Breast epithelium (tissue), 4 donors: ENCODE measurements around the gene KLHDC4. TPM values are rescaled to one million over a fixed set of nuclear protein-coding genes. Genes with fewer than 3 reads are reported as not detected.

ENCODE experiments used
- DNase-seq, 2 donors: peaks; one replicate each; pipeline ENCODE4 v3.0.0-alpha.2; 2019; ENCODE audit warnings: low spot score in 2 of 2
- H3K27ac ChIP-seq, 2 donors: fragments of 200-600 bp; sonication (generic) in 1 of 2; one replicate each; pipeline ENCODE4 v1.5.1; 2016 to 2019; ENCODE audit warnings: mild to moderate bottlenecking in 1 of 2
- H3K27me3 ChIP-seq, 2 donors: fragments of 200-600 bp; sonication (generic) in 1 of 2; one replicate each; pipeline versions ENCODE4 v1.5.1 to v1.6.0; 2017 to 2019; ENCODE audit warnings: control low read depth in 1 of 2, mild to moderate bottlenecking in 1 of 2
- H3K36me3 ChIP-seq: fragments of 200-600 bp; one replicate; pipeline ENCODE4 v1.5.1; 2019
- H3K4me1 ChIP-seq, 2 donors: fragments of 200-600 bp; sonication (generic); one replicate each; pipeline ENCODE4 v1.5.1; 2016 to 2019; ENCODE audit warnings: control low read depth in 1 of 2
- H3K4me3 ChIP-seq, 3 donors: fragments of 200-600 bp; sonication (generic); 1 replicate in 2 of 3; 2 replicates in 1 of 3; pipeline ENCODE4 v1.5.1; 2016 to 2019; ENCODE audit warnings: mild to moderate bottlenecking in 3 of 3, moderate library complexity in 2 of 3
- H3K9me3 ChIP-seq, 2 donors: fragments of 200-600 bp; sonication (generic) in 1 of 2; one replicate each; pipeline ENCODE4 v1.5.1; 2016 to 2019; ENCODE audit warnings: control low read depth in 1 of 2
- POLR2A ChIP-seq: fragments of 450-650 bp; IDR thresholded peaks from one replicate; pipeline ENCODE4 v1.6.1; 2016; ENCODE audit warnings: antibody characterized with exemption, mild to moderate bottlenecking, moderate library complexity
- POLR2AphosphoS5 ChIP-seq, 3 donors: sonication (generic); formaldehyde crosslinking; IDR thresholded peaks; one replicate each; pipeline ENCODE4 v1.6.1; 2017; ENCODE audit warnings: antibody characterized with exemption in 3 of 3
- intact Hi-C: fragments of 100-400 bp; cut with DNase I; formaldehyde crosslinking; loops from one replicate; pipeline ENCODE4 v1.15.1; 2023; ENCODE audit warnings: low total_unique reads
- total RNA-seq, 3 donors: library from RNA; depleted of rRNA; stranded (reverse); fragments of >200 nt; gene quantifications; one replicate each; pipeline ENCODE4 v1.1.0, GENCODE V29; 2016
- TF ChIP-seq, protein P1 (sequence below), 3 donors: fragments of 450-650 bp; IDR thresholded peaks; one replicate each; pipeline ENCODE4 v1.5.1; 2016 to 2017; ENCODE audit warnings: antibody characterized with exemption in 3 of 3, mild to moderate bottlenecking in 3 of 3, moderate library complexity in 3 of 3

KLHDC4 gene
- total RNA-seq, 3 donors from 2014 or later = 25.9 to 35.6 (median 32.4) TPM

DNA sequence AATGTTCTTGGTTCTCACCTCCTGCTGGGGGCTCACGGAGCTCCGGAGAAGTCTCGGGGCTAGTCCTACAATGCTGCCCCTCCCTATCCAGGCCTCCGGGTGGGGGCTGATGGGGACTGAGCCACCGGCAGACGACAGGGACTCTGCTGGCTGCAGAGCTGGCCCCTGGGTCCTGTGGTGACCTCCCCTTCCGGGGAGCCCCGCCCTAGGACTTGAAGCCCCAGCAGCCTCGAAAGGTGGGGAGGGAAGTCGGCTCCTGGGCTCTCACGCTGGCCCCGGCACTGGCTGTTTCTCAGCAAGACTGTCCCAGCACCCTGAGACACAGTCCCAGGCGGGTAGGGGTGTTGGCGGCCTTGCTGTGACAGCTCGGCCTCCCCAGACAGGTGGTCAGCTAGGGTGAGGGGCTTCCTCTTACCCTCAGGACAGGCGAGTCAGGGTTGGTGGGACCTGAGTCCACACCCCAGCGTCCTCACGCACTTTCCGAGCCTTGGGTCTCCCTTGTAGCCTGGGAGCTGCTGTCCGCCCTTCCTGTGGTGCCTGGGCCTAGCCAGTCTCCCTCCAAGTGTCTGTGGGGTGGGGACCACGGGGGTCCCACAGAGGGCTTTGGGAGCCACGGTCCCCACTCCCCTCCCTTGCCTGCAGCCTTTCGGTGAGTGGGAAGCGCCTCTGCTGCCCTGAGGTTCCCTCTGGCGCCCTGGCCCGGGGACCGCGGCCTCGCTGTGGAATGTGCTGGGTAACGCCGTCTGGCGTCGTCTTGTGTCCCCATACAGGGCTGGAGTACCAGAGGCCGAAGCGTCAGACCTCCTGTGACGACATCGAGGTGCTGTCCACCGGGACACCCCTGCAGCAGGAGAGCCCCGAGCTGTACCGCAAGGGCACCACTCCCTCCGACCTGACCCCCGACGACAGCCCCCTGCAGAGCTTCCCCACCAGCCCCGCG, 76.6 kb downstream of the KLHDC4 start:
- Histone ChIP-seq H3K27me3 (peaks cover 3 to 77% of the 10 kb centered on the region in 2 donors), H3K27ac (no peak overlapping the region)
- intact Hi-C loops = loop anchor here (5.0 kb wide), 1 partner anchor 1797 kb away; no protein-coding TSS in a partner anchor

DNA sequence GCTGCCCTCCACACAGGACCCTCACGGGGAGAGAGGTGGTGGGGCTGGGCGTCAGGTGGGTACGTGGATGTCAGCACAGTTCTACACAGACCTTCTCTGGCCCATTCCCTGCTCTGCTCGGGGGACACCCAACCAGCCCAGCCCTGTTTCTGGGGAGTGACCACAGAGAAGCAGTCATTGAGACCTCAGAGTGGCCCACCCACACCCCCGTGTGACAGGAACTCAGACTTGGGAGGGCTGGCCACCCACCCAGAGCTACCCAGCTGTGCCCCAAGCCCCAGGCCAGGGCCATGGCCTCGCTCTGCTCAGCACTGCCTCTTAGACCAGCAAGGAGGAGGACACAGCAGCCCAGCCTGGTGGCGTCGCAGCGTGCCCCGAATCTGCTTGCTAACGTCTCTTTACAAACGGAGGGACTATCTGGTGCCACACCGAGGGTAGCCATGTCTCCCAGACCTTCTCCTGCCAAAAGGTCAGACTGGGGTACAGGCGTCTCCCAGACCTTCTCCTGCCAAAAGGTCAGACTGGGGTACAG, 77.7 kb downstream of the KLHDC4 start:
- no peak overlapping the region for H3K27ac ChIP-seq
- H3K4me3 ChIP-seq = no peak overlapping the region
- H3K27me3 ChIP-seq = peaks cover 3 to 85% of the 10 kb centered on the region in 2 donors
- TF ChIP-seq POLR2A (no peak), POLR2AphosphoS5 (IDR thresholded peaks at IDR 0.05) (no peak)
- TF ChIP-seq, protein P1, sequence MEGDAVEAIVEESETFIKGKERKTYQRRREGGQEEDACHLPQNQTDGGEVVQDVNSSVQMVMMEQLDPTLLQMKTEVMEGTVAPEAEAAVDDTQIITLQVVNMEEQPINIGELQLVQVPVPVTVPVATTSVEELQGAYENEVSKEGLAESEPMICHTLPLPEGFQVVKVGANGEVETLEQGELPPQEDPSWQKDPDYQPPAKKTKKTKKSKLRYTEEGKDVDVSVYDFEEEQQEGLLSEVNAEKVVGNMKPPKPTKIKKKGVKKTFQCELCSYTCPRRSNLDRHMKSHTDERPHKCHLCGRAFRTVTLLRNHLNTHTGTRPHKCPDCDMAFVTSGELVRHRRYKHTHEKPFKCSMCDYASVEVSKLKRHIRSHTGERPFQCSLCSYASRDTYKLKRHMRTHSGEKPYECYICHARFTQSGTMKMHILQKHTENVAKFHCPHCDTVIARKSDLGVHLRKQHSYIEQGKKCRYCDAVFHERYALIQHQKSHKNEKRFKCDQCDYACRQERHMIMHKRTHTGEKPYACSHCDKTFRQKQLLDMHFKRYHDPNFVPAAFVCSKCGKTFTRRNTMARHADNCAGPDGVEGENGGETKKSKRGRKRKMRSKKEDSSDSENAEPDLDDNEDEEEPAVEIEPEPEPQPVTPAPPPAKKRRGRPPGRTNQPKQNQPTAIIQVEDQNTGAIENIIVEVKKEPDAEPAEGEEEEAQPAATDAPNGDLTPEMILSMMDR (IDR thresholded peaks at IDR 0.05) = no peak
- intact Hi-C loops = loop anchor here (5.0 kb wide), 1 partner anchor 1796 kb away; no protein-coding TSS in a partner anchor
- no peaks in the 10 kb centered on the region for H3K4me1 ChIP-seq
- no peak for DNase-seq
- no peaks in the 10 kb centered on the region for H3K36me3 ChIP-seq
- no peaks in the 10 kb centered on the region for H3K9me3 ChIP-seq

More for the DNA sequence above, 76.6 kb downstream of the KLHDC4 start:
- H3K4me1 ChIP-seq = no peaks in the 10 kb centered on the region
- TF ChIP-seq, protein P1 (IDR thresholded peaks at IDR 0.05) = no peak
- TF ChIP-seq POLR2A = no peak
- no peak for TF ChIP-seq POLR2AphosphoS5 (IDR thresholded peaks at IDR 0.05)
- H3K4me3 ChIP-seq = no peak overlapping the region
- no peaks in the 10 kb centered on the region for H3K9me3 ChIP-seq
- DNase-seq = no peak
- no peaks in the 10 kb centered on the region for H3K36me3 ChIP-seq

DNA sequence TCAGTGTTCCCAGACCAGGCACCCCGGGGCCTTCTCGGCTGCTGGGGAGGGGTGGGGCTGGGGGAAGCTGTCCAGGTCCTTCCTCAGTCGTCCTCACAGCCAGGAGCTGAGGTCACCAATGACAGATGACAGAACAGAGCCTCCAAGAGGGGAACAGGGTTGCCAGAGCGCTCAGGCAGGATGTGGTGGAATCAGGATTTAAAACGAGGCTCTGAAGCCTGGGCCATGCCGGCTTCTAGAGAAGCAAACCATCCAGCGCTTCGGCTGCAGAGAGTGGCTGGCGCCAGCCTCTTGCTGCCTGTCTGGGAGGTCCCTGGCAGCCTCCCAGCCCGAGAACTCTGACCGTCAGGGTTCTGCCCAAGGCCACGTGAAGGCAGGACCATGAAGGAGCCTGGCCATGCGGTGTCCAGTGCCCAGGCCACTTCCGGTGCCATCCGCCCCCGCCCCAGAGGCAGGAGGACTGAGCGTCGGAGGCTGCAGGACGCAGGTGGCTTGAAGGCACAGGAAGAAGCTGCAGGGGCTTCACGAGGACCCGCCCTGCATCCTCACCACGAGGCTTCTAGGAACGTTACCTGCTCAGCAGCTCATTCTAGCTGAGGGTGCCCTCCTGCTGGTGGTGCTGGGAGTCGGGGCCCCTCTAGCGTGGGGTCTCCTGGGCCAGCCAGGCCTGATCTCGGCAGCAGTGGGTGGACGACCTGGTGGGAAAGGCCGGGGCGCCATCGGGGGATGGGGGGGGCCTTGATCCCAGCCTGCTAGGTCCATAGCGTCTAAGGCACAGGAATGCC, 78.5 kb downstream of the KLHDC4 start:
- H3K4me3 ChIP-seq = no peak overlapping the region
- no peak for DNase-seq
- H3K9me3 ChIP-seq = no peaks in the 10 kb centered on the region
- H3K4me1 ChIP-seq = no peaks in the 10 kb centered on the region
- H3K36me3 ChIP-seq = no peaks in the 10 kb centered on the region
- H3K27me3 ChIP-seq = peaks cover 3 to 92% of the 10 kb centered on the region in 2 donors
- no peak for TF ChIP-seq POLR2A
- TF ChIP-seq POLR2AphosphoS5 (IDR thresholded peaks at IDR 0.05) = no peak
- H3K27ac ChIP-seq = no peak overlapping the region
- intact Hi-C loops = loop anchor here (5.0 kb wide), 1 partner anchor 1795 kb away; no protein-coding TSS in a partner anchor

GRCh38 chr16:87686697-87687096, 79.1 kb downstream of the KLHDC4 start:
- Histone ChIP-seq H3K27me3 (peaks cover 3 to 92% of the 10 kb centered on the region in 2 donors), H3K36me3 (no peaks in the 10 kb centered on the region), H3K9me3 (no peaks in the 10 kb centered on the region), H3K4me1 (no peaks in the 10 kb centered on the region), H3K4me3 (no peak overlapping the region), H3K27ac (no peak overlapping the region)
- no peak for DNase-seq
- TF ChIP-seq POLR2A = no peak
- TF ChIP-seq POLR2AphosphoS5 (IDR thresholded peaks at IDR 0.05) = no peak
- TF ChIP-seq, protein P1 (IDR thresholded peaks at IDR 0.05) = no peak
- intact Hi-C loops = loop anchor here (5.0 kb wide), 1 partner anchor 1794 kb away; no protein-coding TSS in a partner anchor

- intact Hi-C loops = loop anchor here (5.0 kb wide), 1 partner anchor 1793 kb away; no protein-coding TSS in a partner anchor
- no peaks in the 10 kb centered on the region for H3K36me3 ChIP-seq
- no peak overlapping the region for H3K4me3 ChIP-seq
- DNase-seq = no peak
- H3K27me3 ChIP-seq = peaks cover 3 to 84% of the 10 kb centered on the region in 2 donors
- no peak overlapping the region for H3K27ac ChIP-seq
- no peaks in the 10 kb centered on the region for H3K9me3 ChIP-seq
- H3K4me1 ChIP-seq = no peaks in the 10 kb centered on the region
- TF ChIP-seq, protein P1 (IDR thresholded peaks at IDR 0.05) = no peak
- TF ChIP-seq POLR2AphosphoS5 (IDR thresholded peaks at IDR 0.05) (no peak), POLR2A (no peak)
Measured at GRCh38 chr16:87685766-87686165, 80.0 kb downstream of the KLHDC4 start.
